Activated CD4-positive, alpha-beta memory T cell treated with anti-CD3 and anti-CD28 coated beads for 36 hours (primary cell): ENCODE results near the gene MVK. TPM values are rescaled to one million over a fixed set of nuclear protein-coding genes. Genes with fewer than 3 reads are reported as not detected.

Source experiments
- CTCF ChIA-PET: fragments of 350-600 bp; sonication (Branson Sonifier 250); formaldehyde crosslinking; loops from one replicate; lab custom pipeline; 2021; ENCODE audit warnings: antibody characterized with exemption, inconsistent platforms; lab: Charles Lee
- POLR2A ChIA-PET: fragments of 350-600 bp; sonication (Branson Sonifier 250); formaldehyde crosslinking; loops from one replicate; lab custom pipeline; 2021; ENCODE audit warnings: antibody characterized with exemption; lab: Charles Lee
- DNase-seq: peaks from one replicate; pipeline ENCODE4 v3.0.0-alpha.2; 2020
- H3K27ac Mint-ChIP-seq: one replicate; pipeline ENCODE4 v1.8.0; 2021; ENCODE audit warnings: mixed read lengths
- H3K27me3 Mint-ChIP-seq: one replicate; pipeline ENCODE4 v1.8.0; 2021; ENCODE audit warnings: mixed read lengths
- H3K36me3 Mint-ChIP-seq: one replicate; pipeline ENCODE4 v1.8.0; 2021; ENCODE audit warnings: mixed read lengths
- H3K4me1 Mint-ChIP-seq: one replicate; pipeline ENCODE4 v1.8.0; 2021; ENCODE audit warnings: low read depth, mixed read lengths
- H3K4me3 Mint-ChIP-seq: one replicate; pipeline ENCODE4 v1.8.0; 2021; ENCODE audit warnings: mild to moderate bottlenecking, mixed read lengths
- H3K9me3 Mint-ChIP-seq: one replicate; pipeline ENCODE4 v1.8.0; 2021; ENCODE audit warnings: mixed read lengths
- intact Hi-C: fragments of 100-400 bp; cut with micrococcal nuclease; formaldehyde crosslinking; loops from one replicate; pipeline ENCODE4 v1.15.1; 2023
- total RNA-seq, 2 experiments: library from RNA; stranded (reverse); gene quantifications; one replicate each; pipeline ENCODE4 v1.2.3, GENCODE V29; 2021

Gene MVK
- total RNA-seq, 2 experiments from 2014 or later = 21.2 TPM

DNA sequence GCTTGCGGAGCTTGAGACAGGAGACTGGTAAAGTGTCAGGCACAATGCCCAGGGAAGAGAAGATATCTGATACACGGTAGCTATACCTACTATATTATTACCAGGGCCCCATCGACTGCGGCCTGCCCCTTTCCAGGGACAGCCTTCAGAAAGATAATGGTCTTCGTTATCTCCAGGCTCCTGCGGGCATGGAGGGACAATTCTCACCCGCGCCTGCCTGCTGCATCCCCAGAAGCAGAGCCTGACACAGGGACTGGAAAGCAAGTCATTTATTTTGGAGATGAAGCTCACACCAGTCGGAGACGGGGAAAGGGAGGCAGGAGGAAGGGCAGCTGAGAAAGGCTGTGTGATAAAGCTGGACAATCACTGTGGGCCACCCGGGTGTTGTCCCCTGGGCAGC, 72.1 kb downstream of the MVK start:
- Mint-ChIP-seq H3K27me3 (peaks cover 13% of the 10 kb centered on the region), H3K9me3 (no peaks in the 10 kb centered on the region), H3K4me1 (no peaks in the 10 kb centered on the region), H3K27ac (no peak overlapping the region), H3K36me3 (no peaks in the 10 kb centered on the region), H3K4me3 (no peak overlapping the region)
- intact Hi-C loops = no loop called here
- ChIA-PET CTCF (no interaction called here), POLR2A (no interaction called here)
- DNase-seq = no peak

Other genes with a start within 250 kb of the MVK start
- not detected for gene MYO1H, start 225.9 kb upstream of the MVK start, total RNA-seq
- 10 to 100 TPM; 36.2 to 40.3 TPM for gene KCTD10, start 96.5 kb upstream of the MVK start, total RNA-seq
- 10 to 100 TPM; 29.8 to 32.3 TPM for gene UBE3B, start 96.2 kb upstream of the MVK start, total RNA-seq
- 10 to 100 TPM; 42.4 to 48.3 TPM for gene MMAB, start 290 bp upstream of the MVK start, total RNA-seq
- under 1 TPM; 0.29 to 0.55 TPM for gene FAM222A, start 140.0 kb downstream of the MVK start, total RNA-seq